Panc1 (cell line): ENCODE measurements around the gene SH3TC2.

ENCODE experiments used
- CTCF ChIP-seq: fragments of 450-650 bp; IDR thresholded peaks from 2 replicates; pipeline ENCODE4 v1.5.1; 2017; ENCODE audit warnings: mild to moderate bottlenecking
- POLR2AphosphoS5 ChIP-seq: IDR thresholded peaks from 2 replicates; pipeline ENCODE4 v1.6.1; 2012; ENCODE audit warnings: mild to moderate bottlenecking, low read depth, low read length, moderate library complexity
- REST ChIP-seq, 2 experiments: IDR thresholded peaks; 2 replicates each; pipeline ENCODE4 v1.6.1; 2011 to 2012; ENCODE audit warnings: low read depth in 2 of 2, control low read depth in 1 of 2, low read length in 1 of 2, mild to moderate bottlenecking in 1 of 2, moderate library complexity in 1 of 2; ENCODE audit not compliant: insufficient read depth in 1 of 2
- SIN3A ChIP-seq: IDR thresholded peaks from 2 replicates; pipeline ENCODE4 v1.6.1; 2012; ENCODE audit warnings: low read depth, mild to moderate bottlenecking, low read length, moderate library complexity, borderline replicate concordance; ENCODE audit not compliant: insufficient read depth
- TCF7L2 ChIP-seq: IDR thresholded peaks from 2 replicates; pipeline ENCODE4 v1.6.1; 2011; ENCODE audit warnings: mild to moderate bottlenecking, low read depth, low read length, inconsistent platforms

GRCh38 chr5:149049371-149049781 is 13.5 kb downstream of the SH3TC2 start:
- TF ChIP-seq CTCF, result no peak
- no peak for TF ChIP-seq TCF7L2
- no peak for TF ChIP-seq POLR2AphosphoS5
- no peak for TF ChIP-seq REST (IDR thresholded peaks at IDR 0.05; ENCODE audit: insufficient read depth in 1 of 2, low read depth in 2 of 2, low read length in 1 of 2)
- no peak for TF ChIP-seq SIN3A
